ENCODE data around the gene SMARCA2. TPM values are rescaled to one million over a fixed set of nuclear protein-coding genes. Genes with fewer than 3 reads are reported as not detected.

Gene SMARCA2
- total and polyA plus RNA-seq, 9 of the 15 experiments (the other 6 are each of a cell fraction or from before 2014, with no cell fraction given), result 8.0 to 34.8 (median 25.5) TPM

DNA sequence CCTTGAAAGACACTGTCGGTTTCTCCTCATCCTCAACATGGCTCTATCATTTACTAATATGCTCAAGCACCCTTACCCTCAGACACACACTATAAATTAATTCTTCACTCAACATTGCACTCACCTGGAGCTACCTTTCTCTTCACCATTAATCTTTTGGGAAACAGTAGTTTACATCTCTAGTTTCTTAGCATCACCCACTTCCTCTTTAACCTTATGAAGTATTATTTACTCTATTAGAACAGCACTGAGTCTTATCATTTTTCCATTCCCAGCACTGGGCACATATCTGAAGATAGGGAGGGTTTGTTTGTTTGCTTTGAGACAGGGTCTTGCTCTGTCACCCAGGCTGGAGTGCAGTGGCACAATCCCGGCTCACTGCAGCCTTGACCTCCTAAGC, 213.5 kb downstream of the SMARCA2 start (continued):
- TF ChIP-seq, protein P1, sequence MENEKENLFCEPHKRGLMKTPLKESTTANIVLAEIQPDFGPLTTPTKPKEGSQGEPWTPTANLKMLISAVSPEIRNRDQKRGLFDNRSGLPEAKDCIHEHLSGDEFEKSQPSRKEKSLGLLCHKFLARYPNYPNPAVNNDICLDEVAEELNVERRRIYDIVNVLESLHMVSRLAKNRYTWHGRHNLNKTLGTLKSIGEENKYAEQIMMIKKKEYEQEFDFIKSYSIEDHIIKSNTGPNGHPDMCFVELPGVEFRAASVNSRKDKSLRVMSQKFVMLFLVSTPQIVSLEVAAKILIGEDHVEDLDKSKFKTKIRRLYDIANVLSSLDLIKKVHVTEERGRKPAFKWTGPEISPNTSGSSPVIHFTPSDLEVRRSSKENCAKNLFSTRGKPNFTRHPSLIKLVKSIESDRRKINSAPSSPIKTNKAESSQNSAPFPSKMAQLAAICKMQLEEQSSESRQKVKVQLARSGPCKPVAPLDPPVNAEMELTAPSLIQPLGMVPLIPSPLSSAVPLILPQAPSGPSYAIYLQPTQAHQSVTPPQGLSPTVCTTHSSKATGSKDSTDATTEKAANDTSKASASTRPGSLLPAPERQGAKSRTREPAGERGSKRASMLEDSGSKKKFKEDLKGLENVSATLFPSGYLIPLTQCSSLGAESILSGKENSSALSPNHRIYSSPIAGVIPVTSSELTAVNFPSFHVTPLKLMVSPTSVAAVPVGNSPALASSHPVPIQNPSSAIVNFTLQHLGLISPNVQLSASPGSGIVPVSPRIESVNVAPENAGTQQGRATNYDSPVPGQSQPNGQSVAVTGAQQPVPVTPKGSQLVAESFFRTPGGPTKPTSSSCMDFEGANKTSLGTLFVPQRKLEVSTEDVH (IDR thresholded peaks at IDR 0.05; ENCODE audit: low read depth, partially characterized antibody), result no peak
- TF ChIP-seq, protein P2, sequence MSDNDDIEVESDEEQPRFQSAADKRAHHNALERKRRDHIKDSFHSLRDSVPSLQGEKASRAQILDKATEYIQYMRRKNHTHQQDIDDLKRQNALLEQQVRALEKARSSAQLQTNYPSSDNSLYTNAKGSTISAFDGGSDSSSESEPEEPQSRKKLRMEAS (CRISPR knock-in tag; IDR thresholded peaks at IDR 0.05), result no peak
- no peak for TF ChIP-seq ARNT (IDR thresholded peaks at IDR 0.05)
- TF ChIP-seq CBFA2T3 (IDR thresholded peaks at IDR 0.05), result no peak

DNA sequence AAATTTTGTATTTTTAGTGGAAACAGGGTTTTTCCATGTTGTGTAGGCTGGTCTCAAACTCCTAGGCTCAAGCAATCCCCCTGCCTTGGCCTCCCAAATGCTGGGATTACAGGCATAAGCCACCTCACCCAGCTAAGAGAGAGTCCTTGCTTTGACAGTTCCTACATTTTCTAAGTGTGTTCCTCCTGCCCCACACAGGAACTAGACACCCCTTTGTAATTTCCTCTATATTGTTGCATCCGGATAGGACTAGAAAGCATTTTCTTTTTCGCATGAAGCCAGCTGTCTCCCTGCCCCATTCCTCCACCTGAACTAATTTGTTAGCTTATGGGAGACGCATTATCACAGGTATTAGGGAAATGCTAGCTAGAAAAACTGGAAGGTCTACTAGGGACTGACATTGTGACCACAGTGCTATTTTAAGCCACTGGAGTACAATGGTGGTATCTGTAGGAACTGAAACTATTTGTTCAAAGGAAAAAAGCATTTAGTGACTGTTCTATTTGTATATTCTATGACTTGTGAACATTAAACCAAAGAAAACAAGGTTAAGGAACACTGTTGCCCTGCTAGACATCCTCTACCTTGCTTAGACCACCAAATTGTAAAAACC, 214.1 kb downstream of the SMARCA2 start:
- 0 out of 5 replicates have a peak, but pooled peaks cover 0 to 2% of the 10 kb centered on the region in 2 experiments for H3K4me1 ChIP-seq (replicated peaks in 1 of 2; ENCODE audit: control insufficient read depth in 2 of 2, insufficient read depth in 2 of 2, low read length in 2 of 2)

More for the DNA sequence above, 214.1 kb downstream of the SMARCA2 start:
- CTCF ChIA-PET (ENCODE audit: low intra/inter-chr PET ratio), result no interaction called here
- Histone ChIP-seq H3K9me3 (replicated peaks; ENCODE audit: control insufficient read depth, insufficient read depth, low read depth, low read length) (no peaks in the 10 kb centered on the region; the same call in 1 of the 2 replicates), H2AFZ (ENCODE audit: low read depth, low read length) (no peak overlapping the region), H3K9ac (ENCODE audit: insufficient read depth in 1 of 2, low read depth in 2 of 2, low read length in 2 of 2) (no peak overlapping the region), H3K79me2 (ENCODE audit: control insufficient read depth, insufficient read depth, low read length) (no peaks in the 10 kb centered on the region), H3K4me2 (ENCODE audit: insufficient read depth, low read length) (no peak overlapping the region), H4K20me1 (replicated peaks; ENCODE audit: control insufficient read depth, insufficient read depth, low read length) (no peaks in the 10 kb centered on the region), H3K36me3 (ENCODE audit: control insufficient read depth, insufficient read depth, low read length) (no peaks in the 10 kb centered on the region), H3K27ac (ENCODE audit: extremely low read depth, low read depth, low read length) (no peak overlapping the region), H3K9me1 (ENCODE audit: control insufficient read depth, insufficient read depth, low read length) (no peaks in the 10 kb centered on the region), H3K4me3 (no peak overlapping the region), H3K27me3 (ENCODE audit: control insufficient read depth in 2 of 2, insufficient read depth in 2 of 2, low read length in 2 of 2) (0 out of 5 replicates have a peak, but pooled peaks cover 0 to 1% of the 10 kb centered on the region in 2 experiments)
- in situ Hi-C loops (cut with MboI) (no loop called here), intact Hi-C loops (cut with micrococcal nuclease) (no loop called here)
- WGBS (ENCODE audit: insufficient coverage, low coverage, missing lambda C conversion rate), result 29% methylated on average over 2 of the region's 3 CpGs
- no peak for FAIRE-seq
- ATAC-seq, result no peak
- POLR2A ChIA-PET, result no interaction called here
- TF ChIP-seq ZNF253 (CRISPR knock-in tag; conservative IDR thresholded peaks at IDR 0.05), result no peak
- no peak for TF ChIP-seq ZNF707 (CRISPR knock-in tag; conservative IDR thresholded peaks at IDR 0.05)
- no peak for TF ChIP-seq SMARCC2 (IDR thresholded peaks at IDR 0.05; ENCODE audit: low read depth)
- BruUV-seq (replicated peaks), result no TSS peak
- DNase-seq (ENCODE audit: extremely low read depth in 1 of 4, low spot score in 3 of 4), result no peak

Data from K562 (cell line).